Forelimb muscle (tissue), 1 donor: ENCODE measurements around the gene UBN1. TPM values are rescaled to one million over a fixed set of nuclear protein-coding genes. Genes with fewer than 3 reads are reported as not detected.

ENCODE experiments used
- DNase-seq: peaks from one replicate; pipeline ENCODE4 v3.0.0-alpha.2; 2013; ENCODE audit warnings: low read depth
- polyA plus RNA-seq: library from polyadenylated mRNA; unstranded; fragments of 120-200 nt; gene quantifications from one replicate; pipeline ENCODE4 v1.2.1, GENCODE V29; 2013; ENCODE audit not compliant: insufficient read length

Gene UBN1
- polyA plus RNA-seq, 1 donor = 17.9 TPM

- no peak for DNase-seq
These were observed 32.6 kb upstream of the UBN1 start for GRCh38 chr16:4814542-4815173.

GRCh38 chr16:4820652-4821051 lies 26.6 kb upstream of the UBN1 start:
- DNase-seq = no peak

- DNase-seq = no peak
These were observed 22.1 kb upstream of the UBN1 start for GRCh38 chr16:4825196-4825595.

- no peak for DNase-seq
These were observed 20.8 kb upstream of the UBN1 start for GRCh38 chr16:4826526-4826925.

- no peak for DNase-seq
These were observed 20.3 kb upstream of the UBN1 start for GRCh38 chr16:4826980-4827379.

- no peak for DNase-seq
These were observed 18.5 kb upstream of the UBN1 start for GRCh38 chr16:4828567-4829321.

GRCh38 chr16:4830408-4830807 lies 16.9 kb upstream of the UBN1 start:
- DNase-seq = no peak

- no peak for DNase-seq
These were observed 15.7 kb upstream of the UBN1 start for GRCh38 chr16:4831616-4832015.

GRCh38 chr16:4832698-4833343 lies 14.5 kb upstream of the UBN1 start:
- no peak for DNase-seq

GRCh38 chr16:4833584-4833983 lies 13.7 kb upstream of the UBN1 start:
- no peak for DNase-seq

GRCh38 chr16:4836727-4837126 lies 10.6 kb upstream of the UBN1 start:
- DNase-seq = no peak

GRCh38 chr16:4837733-4838501 lies 9.4 kb upstream of the UBN1 start:
- DNase-seq = no peak

- DNase-seq = no peak
These were observed 7.3 kb upstream of the UBN1 start for GRCh38 chr16:4839942-4840341.

- DNase-seq = no peak
These were observed 6.3 kb upstream of the UBN1 start for GRCh38 chr16:4840984-4841383.

- no peak for DNase-seq
These were observed 779 bp upstream of the UBN1 start for GRCh38 chr16:4846503-4846900.

- DNase-seq = no peak
These were observed 700 bp downstream of the UBN1 start for GRCh38 chr16:4847774-4848587.

- DNase-seq = no peak
These were observed 2.9 kb downstream of the UBN1 start for GRCh38 chr16:4850211-4850610.

GRCh38 chr16:4852221-4852872 lies 5.1 kb downstream of the UBN1 start:
- DNase-seq = no peak

GRCh38 chr16:4855371-4855770 lies 8.1 kb downstream of the UBN1 start:
- DNase-seq = no peak

- no peak for DNase-seq
These were observed 8.5 kb downstream of the UBN1 start for GRCh38 chr16:4855804-4856203.
